ENCODE data around the gene HOXA11. TPM values are rescaled to one million over a fixed set of nuclear protein-coding genes. Genes with fewer than 3 reads are reported as not detected.

The HOXA11 gene
- total and polyA plus RNA-seq, 8 donors = 5.2 TPM; not detected in 7

DNA sequence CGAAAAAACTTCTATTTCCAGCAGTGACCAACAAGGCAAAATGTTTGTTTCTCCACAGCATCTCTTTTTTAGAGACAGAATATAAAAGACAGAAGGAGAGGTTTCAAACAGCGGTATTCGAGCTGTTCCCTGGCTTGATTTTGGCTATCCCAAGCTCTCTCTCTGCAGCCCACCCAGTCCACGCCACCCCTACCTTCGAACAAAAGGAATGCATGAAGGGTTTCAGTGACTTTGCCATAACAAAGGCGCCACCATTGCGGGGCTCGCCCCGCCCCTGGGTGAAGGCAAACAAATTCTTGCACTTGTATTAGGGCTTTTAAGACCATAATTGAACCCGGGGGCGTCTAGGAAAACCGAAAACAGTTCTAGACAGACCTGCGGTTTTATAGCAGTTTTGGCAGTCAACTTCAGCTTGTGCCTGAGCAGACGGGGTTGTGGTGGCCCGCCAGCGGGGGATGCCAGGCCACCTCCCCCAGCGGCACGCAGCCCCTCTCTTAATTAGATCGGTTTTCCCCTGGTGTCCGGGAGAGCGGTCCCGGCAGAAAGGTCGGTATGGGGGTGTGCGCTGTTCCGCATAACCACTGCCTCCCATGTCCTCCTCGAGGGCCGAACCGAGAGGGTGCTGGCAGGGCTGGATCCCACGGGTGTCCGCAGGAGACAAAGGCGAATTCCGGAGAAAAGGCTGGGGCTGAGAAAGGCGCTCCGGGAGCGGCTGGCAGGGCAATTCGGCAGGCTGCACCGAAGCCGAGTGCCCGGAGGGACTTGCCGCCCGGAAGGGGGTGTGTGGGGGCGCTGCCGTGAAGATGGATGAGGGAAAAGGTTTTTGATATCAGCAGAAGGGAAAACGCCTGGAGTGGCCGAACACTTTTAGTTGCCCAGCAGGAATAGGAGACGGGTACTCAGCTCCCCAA is 2.7 kb upstream of the HOXA11 start:
- intact Hi-C loops (cut with DNase I; ENCODE audit: low total_unique reads) = no loop called here
- H3K36me3 ChIP-seq = no peaks in the 10 kb centered on the region
- TF ChIP-seq, protein P1, sequence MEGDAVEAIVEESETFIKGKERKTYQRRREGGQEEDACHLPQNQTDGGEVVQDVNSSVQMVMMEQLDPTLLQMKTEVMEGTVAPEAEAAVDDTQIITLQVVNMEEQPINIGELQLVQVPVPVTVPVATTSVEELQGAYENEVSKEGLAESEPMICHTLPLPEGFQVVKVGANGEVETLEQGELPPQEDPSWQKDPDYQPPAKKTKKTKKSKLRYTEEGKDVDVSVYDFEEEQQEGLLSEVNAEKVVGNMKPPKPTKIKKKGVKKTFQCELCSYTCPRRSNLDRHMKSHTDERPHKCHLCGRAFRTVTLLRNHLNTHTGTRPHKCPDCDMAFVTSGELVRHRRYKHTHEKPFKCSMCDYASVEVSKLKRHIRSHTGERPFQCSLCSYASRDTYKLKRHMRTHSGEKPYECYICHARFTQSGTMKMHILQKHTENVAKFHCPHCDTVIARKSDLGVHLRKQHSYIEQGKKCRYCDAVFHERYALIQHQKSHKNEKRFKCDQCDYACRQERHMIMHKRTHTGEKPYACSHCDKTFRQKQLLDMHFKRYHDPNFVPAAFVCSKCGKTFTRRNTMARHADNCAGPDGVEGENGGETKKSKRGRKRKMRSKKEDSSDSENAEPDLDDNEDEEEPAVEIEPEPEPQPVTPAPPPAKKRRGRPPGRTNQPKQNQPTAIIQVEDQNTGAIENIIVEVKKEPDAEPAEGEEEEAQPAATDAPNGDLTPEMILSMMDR (IDR thresholded peaks at IDR 0.05) = no peak
- no peak for TF ChIP-seq POLR2A (IDR thresholded peaks at IDR 0.05)
- no peak for TF ChIP-seq EP300 (IDR thresholded peaks at IDR 0.05)
- no peak for TF ChIP-seq POLR2AphosphoS5 (IDR thresholded peaks at IDR 0.05)
- H3K4me1 ChIP-seq = peaks cover 44 to 68% (median 62%) of the 10 kb centered on the region in 4 donors
- DNase-seq = peak in 1 of 2 donors; percentile 20
- peaks cover 0 to 16% (median 0%) of the 10 kb centered on the region in 4 donors for H3K9me3 ChIP-seq
- peak overlapping the region in 2 of 4 donors; percentile 19 to 33 for H3K4me3 ChIP-seq
- WGBS, 5 donors = 5 to 10% (median 9%) methylated on average over 36 to 46 of the region's 46 CpGs
- no peak overlapping the region for H3K27ac ChIP-seq
- peaks cover 82 to 100% (median 100%) of the 10 kb centered on the region in 3 donors for H3K27me3 ChIP-seq

DNA sequence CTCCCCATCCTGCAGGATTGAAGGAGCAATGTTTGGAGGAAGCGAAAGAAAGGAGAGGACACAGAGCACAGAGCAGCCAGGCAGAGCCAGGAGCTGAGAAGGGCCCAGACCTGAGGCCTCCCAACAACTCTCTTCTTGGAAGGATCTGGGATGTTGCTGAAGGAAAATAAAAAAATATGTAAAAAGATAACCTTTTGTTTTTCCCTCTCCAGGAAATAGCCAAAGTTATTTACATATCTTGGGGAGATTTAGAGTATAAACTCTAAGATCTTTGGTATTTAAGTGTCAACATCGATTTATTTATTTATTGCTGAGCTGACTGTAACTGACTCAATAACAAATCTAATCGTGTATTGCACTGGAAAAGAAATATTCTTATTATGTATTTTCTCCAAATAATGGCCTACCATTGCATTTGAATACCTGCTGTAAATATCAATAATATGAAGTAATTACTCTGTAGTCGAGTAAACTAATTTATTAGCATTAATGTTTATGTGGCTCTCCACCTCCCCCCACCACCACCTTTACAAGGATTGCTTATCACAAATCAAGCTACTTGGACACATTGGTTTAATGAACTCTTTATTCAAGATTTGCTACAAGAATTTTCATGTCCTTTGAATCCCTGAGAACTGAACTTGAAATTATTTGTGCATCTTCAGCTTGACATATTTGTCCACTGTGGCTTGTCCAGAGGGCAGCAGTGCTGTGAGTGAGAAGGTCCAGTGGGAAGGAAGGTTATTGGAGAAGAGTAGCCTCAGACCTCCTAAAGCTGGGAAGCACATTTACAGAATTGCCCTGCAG is 1.8 kb upstream of the HOXA11 start:
- Histone ChIP-seq H3K4me1 (peaks cover 36 to 60% (median 54%) of the 10 kb centered on the region in 4 donors), H3K4me3 (no peak overlapping the region), H3K36me3 (no peaks in the 10 kb centered on the region), H3K27ac (no peak overlapping the region), H3K27me3 (peaks cover 76 to 100% (median 100%) of the 10 kb centered on the region in 3 donors), H3K9me3 (peaks cover 0 to 16% (median 0%) of the 10 kb centered on the region in 4 donors)
- TF ChIP-seq, protein P1 (IDR thresholded peaks at IDR 0.05) = no peak
- TF ChIP-seq POLR2AphosphoS5 (IDR thresholded peaks at IDR 0.05) (no peak), EP300 (IDR thresholded peaks at IDR 0.05) (no peak)
- DNase-seq = no peak
- WGBS, 5 donors = 14 to 22% (median 21%) methylated on average over 4 of the region's 4 CpGs
- intact Hi-C loops (cut with DNase I; ENCODE audit: low total_unique reads) = no loop called here

DNA sequence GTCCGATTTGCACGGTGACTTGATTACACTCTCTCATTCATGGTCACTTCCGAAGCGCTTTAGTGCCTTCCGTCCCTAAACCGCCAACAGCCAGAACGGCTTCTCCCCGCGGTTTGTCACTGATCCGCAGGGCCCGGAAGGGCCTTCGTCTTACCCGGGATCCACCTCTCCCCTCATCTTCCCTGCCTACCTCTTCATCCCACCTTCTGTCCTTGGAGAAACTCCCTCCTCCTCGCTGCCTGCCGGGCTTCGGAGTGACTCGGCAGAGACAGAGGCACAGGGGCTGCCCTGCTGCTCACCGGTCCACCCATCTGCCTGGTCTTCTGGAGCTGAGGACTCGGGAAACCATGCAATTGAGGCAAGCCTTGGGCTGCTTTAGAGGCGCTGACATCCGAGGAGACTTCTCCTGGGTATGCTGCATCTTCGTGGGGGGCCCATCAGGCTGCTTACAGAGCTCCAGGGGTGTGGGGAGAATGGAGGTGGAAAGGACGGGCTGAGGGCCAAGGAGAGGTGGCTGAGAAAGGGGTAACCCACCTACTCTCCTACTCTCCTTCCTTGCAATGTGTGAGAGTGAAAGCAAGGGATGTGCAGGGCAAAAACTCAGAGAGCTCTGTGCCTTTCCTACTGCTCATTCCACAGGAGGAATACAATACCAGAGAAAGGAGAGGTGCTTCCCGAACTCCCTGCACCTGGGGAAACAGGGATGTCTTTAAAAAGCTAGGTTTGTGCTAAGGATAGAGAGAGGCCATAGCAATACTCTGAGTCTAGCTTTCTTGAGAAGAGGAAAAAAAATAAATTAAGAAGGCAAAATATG is 1.0 kb upstream of the HOXA11 start:
- peaks cover 35 to 58% (median 51%) of the 10 kb centered on the region in 4 donors for H3K4me1 ChIP-seq
- no peaks in the 10 kb centered on the region for H3K36me3 ChIP-seq
- no peak overlapping the region for H3K4me3 ChIP-seq
- 6 to 13% (median 8%) methylated on average over 24 of the region's 24 CpGs for WGBS, 5 donors
- H3K27me3 ChIP-seq = peaks cover 68 to 100% (median 95%) of the 10 kb centered on the region in 3 donors
- peaks cover 0 to 16% (median 0%) of the 10 kb centered on the region in 4 donors for H3K9me3 ChIP-seq
- intact Hi-C loops (cut with DNase I; ENCODE audit: low total_unique reads) = no loop called here
- peak in 1 of 2 donors; percentile 7 for DNase-seq
- TF ChIP-seq POLR2A (IDR thresholded peaks at IDR 0.05) (no peak), POLR2AphosphoS5 (IDR thresholded peaks at IDR 0.05) (no peak), EP300 (IDR thresholded peaks at IDR 0.05) (no peak)
- TF ChIP-seq, protein P1 (IDR thresholded peaks at IDR 0.05) = no peak
- H3K27ac ChIP-seq = no peak overlapping the region
